Tibial nerve (tissue), 4 donors: ENCODE measurements around the gene GAST. TPM values are rescaled to one million over a fixed set of nuclear protein-coding genes. Genes with fewer than 3 reads are reported as not detected.
A peak's percentile ranks its signal among the peaks of the same experiment; 100 is the strongest.
"Not testable (repeated sequence)": the region's sequence is repeated elsewhere in the genome, so short reads cannot be mapped to it uniquely, and the experiment has no call there.

Experiments used
- DNase-seq, 2 donors: peaks; one replicate each; pipeline ENCODE4 v3.0.0-alpha.2; 2019; ENCODE audit warnings: low spot score in 2 of 2
- H3K27ac ChIP-seq, 4 donors: fragments of 200-600 bp; sonication (generic) in 3 of 4; one replicate each; pipeline ENCODE4 v1.5.1; 2017 to 2019; ENCODE audit warnings: mild to moderate bottlenecking in 1 of 4
- H3K27me3 ChIP-seq, 2 donors: fragments of 200-600 bp; sonication (generic) in 1 of 2; one replicate each; pipeline versions ENCODE4 v1.5.1 to v1.6.0; 2017 to 2019
- H3K36me3 ChIP-seq, 3 donors: fragments of 200-600 bp; sonication (generic); one replicate each; pipeline ENCODE4 v1.5.1; 2018 to 2019
- H3K4me1 ChIP-seq, 4 donors: fragments of 200-600 bp; sonication (generic) in 3 of 4; one replicate each; pipeline ENCODE4 v1.5.1; 2017 to 2019
- H3K4me3 ChIP-seq, 4 donors: fragments of 200-600 bp; sonication (generic) in 3 of 4; one replicate each; pipeline ENCODE4 v1.5.1; 2017 to 2019; ENCODE audit warnings: mild to moderate bottlenecking in 1 of 4, moderate library complexity in 1 of 4
- H3K9me3 ChIP-seq, 4 donors: fragments of 200-600 bp; sonication (generic) in 3 of 4; one replicate each; pipeline ENCODE4 v1.5.1; 2017 to 2019
- EP300 ChIP-seq, 2 donors: sonication (generic); formaldehyde crosslinking; IDR thresholded peaks; one replicate each; pipeline ENCODE4 v1.6.1; 2017; ENCODE audit warnings: antibody characterized with exemption in 2 of 2, mild to moderate bottlenecking in 1 of 2
- POLR2A ChIP-seq, 2 donors: fragments of 450-650 bp; IDR thresholded peaks; one replicate each; pipeline ENCODE4 v1.6.1; 2017; ENCODE audit warnings: antibody characterized with exemption in 2 of 2, mild to moderate bottlenecking in 2 of 2, moderate library complexity in 2 of 2
- WGBS, 2 donors: methylation state at CpG; one replicate each; pipeline ENCODE4 v1.1.5; 2018; 5-methylcytosine and 5-hydroxymethylcytosine counted together
- total RNA-seq, 4 donors: library from RNA; depleted of rRNA; stranded (reverse); fragments of >200 nt; gene quantifications; one replicate each; pipeline ENCODE4 v1.1.0, GENCODE V29; 2016
- TF ChIP-seq, protein P1 (sequence below), 5 experiments: fragments of 200-600 bp in 3 of 5; fragments of 450-650 bp in 2 of 5; sonication (generic) in 3 of 5; IDR thresholded peaks; one replicate each; pipeline ENCODE4 v1.5.1; 2016 to 2019; ENCODE audit warnings: antibody characterized with exemption in 5 of 5, mild to moderate bottlenecking in 3 of 5, moderate library complexity in 2 of 5

The GAST gene
- total RNA-seq, 4 donors from 2014 or later = not detected

DNA sequence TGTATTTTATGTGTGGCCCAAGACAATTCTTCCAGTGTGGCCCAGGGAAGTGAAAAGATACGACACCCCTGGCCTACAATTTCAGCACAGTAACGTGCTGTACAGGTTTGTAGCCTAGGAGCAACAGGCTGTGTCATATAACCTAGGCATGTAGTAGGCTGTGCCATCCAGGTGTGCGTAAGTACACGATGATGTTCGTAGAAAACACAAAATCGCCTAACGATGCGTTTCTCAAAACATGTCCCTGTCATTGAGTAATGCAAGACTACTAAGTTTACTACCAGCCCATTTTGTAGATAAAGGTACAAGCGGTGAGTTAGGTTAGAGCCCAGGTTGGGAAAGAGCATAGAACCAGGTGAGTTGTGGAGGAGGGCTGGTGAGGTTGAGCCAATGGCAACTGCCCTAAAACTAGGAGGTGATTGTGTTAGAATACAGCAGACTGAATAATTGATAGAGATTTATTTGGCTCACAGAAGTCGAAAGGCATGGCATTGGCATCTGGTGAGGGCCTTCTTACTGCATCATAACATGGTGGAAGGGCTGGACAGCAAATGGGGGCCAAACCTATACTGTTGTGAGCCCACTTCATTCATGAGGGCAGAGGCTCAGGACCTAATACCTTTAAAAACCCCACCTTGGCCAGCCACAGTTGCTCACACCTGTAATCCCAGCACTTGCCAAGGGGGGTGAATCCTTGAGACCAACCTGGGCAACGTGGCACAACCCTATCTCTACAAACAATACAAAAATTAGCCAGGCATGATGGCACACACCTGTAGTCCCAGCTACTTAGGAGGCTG is 19.2 kb upstream of the GAST start:
- no peak for DNase-seq
- 86 to 89% methylated on average over 11 of the region's 11 CpGs for WGBS, 2 donors
- TF ChIP-seq EP300 (IDR thresholded peaks at IDR 0.05) (no peak), POLR2A (IDR thresholded peaks at IDR 0.05) (no peak)
- TF ChIP-seq, protein P1, sequence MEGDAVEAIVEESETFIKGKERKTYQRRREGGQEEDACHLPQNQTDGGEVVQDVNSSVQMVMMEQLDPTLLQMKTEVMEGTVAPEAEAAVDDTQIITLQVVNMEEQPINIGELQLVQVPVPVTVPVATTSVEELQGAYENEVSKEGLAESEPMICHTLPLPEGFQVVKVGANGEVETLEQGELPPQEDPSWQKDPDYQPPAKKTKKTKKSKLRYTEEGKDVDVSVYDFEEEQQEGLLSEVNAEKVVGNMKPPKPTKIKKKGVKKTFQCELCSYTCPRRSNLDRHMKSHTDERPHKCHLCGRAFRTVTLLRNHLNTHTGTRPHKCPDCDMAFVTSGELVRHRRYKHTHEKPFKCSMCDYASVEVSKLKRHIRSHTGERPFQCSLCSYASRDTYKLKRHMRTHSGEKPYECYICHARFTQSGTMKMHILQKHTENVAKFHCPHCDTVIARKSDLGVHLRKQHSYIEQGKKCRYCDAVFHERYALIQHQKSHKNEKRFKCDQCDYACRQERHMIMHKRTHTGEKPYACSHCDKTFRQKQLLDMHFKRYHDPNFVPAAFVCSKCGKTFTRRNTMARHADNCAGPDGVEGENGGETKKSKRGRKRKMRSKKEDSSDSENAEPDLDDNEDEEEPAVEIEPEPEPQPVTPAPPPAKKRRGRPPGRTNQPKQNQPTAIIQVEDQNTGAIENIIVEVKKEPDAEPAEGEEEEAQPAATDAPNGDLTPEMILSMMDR (IDR thresholded peaks at IDR 0.05) = no peak
- H3K4me3 ChIP-seq = no peak overlapping the region
- no peaks in the 10 kb centered on the region for H3K9me3 ChIP-seq
- H3K4me1 ChIP-seq = peaks cover 0 to 60% (median 36%) of the 10 kb centered on the region in 4 donors
- H3K36me3 ChIP-seq = peaks cover 11 to 61% (median 44%) of the 10 kb centered on the region in 3 donors
- H3K27me3 ChIP-seq = no peaks in the 10 kb centered on the region
- peak overlapping the region in 2 of 4 donors; percentile 1 to 32 for H3K27ac ChIP-seq

DNA sequence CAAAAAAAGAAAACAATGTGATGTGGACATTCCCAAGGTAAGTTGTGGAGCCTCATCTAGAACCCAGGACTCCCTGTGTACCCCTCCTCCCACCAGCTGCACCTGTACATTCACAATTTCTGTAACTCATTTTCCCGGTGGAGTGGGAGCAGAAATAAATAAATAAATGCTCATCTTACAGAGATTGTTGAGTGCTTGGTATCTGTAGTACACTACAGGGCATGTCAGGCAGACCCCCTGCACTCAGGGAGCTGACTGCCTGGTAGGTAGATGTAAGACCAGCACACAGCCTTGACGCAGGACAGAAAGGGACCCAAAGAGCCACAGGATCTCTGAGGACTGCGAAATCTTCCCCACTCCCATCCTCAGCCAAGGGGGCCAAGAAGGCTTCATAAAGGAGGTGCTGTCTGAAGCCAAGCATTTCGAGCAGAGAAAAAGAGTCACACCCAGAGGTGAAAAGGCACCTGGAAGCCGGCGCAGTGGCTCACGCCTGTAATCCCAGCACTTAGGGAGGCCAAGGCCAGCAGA is 16.9 kb upstream of the GAST start:
- WGBS, 2 donors = 82 to 85% methylated on average over 7 of the region's 7 CpGs
- Histone ChIP-seq H3K4me3 (no peak overlapping the region), H3K36me3 (peaks cover 7 to 54% (median 36%) of the 10 kb centered on the region in 3 donors), H3K9me3 (no peaks in the 10 kb centered on the region), H3K27me3 (no peaks in the 10 kb centered on the region), H3K4me1 (peaks cover 0 to 54% (median 33%) of the 10 kb centered on the region in 4 donors), H3K27ac (peak overlapping the region in 2 of 4 donors; percentile 67 to 69)
- DNase-seq = no peak
- no peak for TF ChIP-seq EP300 (IDR thresholded peaks at IDR 0.05)
- TF ChIP-seq, protein P1 (IDR thresholded peaks at IDR 0.05) = no peak

DNA sequence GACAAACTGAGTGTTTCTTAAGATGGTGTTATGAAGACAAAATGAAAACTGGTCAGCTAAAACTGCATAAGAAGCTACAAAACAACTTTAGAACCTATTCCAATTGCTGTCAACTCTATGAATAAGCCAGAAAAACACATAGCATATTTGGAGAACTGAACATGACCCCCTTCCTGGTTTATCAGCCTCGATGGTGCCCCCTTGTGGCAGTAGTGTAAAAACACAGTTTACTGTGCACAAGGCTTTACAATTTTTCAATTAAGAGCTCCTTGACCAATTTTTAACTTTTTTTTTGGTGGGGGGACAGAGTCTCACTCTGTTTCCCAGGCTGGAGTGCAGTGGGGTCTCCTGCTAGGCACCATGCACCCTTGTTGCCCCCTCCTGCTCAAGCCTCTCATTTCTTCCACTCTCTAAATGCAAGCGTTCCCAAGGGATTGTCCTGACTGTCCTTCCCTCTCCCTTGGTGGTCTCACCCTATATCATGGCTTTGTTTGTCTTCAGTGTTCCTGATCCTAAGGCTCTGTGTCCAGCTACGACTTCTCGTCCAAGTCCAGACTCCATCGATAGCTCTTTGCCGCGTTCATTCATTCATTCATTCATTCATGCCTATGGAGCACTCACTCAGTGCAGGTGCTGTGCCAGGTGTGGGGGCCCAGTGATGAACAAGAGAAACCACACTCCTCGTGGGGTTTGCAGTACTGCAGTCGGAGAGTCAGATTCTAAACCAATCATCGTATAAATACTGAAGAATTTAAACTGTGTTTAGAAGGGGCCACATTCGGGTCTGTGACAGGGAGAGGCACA is 16.0 kb upstream of the GAST start:
- Histone ChIP-seq H3K27me3 (no peaks in the 10 kb centered on the region), H3K9me3 (no peaks in the 10 kb centered on the region), H3K4me1 (peaks cover 0 to 45% (median 23%) of the 10 kb centered on the region in 4 donors), H3K36me3 (peaks cover 6 to 45% (median 26%) of the 10 kb centered on the region in 3 donors), H3K27ac (peak overlapping the region in 3 of 4 donors; percentile 33 to 72 (median 67)), H3K4me3 (no peak overlapping the region)
- WGBS, 2 donors = 49 to 52% methylated on average over 11 of the region's 11 CpGs
- TF ChIP-seq, protein P1 (IDR thresholded peaks at IDR 0.05) = peak; percentile 65 to 85 (median 78)
- TF ChIP-seq POLR2A (IDR thresholded peaks at IDR 0.05) = no peak
- DNase-seq = no peak

DNA sequence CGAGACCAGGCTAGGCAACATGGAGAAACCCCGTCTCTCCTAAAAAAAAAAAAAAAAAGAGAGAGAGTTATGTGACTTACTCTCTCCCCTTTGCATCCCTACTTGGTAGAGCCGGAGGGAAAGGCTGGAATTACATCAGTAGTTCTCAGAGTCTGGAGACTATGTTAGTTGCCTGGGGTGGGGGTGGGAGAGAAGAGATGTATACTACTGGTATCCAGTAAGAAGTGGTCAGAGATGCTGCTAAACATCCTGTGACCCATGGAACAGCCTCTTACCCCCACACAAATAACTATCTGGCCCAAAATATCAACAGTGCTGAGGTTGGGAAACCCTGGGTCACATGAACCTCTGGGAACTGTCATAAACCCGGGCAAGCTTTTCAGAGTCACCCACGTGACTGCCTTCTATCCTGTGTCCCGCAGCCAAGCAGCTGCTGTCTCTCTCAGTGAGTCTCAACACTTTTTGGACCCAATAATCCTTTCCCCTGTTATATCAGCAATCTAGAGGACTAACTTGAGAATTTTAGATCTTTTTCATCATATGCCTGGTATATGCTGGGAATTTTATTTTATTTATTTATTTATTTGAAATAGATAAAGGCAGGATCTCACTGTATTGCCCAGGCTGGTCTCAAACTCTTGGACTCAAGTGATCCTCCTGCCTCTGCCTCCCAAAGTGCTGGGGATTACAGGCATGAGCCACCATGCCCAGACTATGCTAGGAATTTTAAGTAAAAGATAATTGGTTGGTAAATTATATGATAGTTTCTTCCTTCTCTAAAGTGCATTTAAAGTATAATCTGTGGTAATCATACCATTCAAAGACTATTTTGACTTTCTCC is 14.8 kb upstream of the GAST start:
- no peaks in the 10 kb centered on the region for H3K9me3 ChIP-seq
- peaks cover 4 to 33% (median 16%) of the 10 kb centered on the region in 3 donors for H3K36me3 ChIP-seq
- no peaks in the 10 kb centered on the region for H3K27me3 ChIP-seq
- no peak overlapping the region for H3K4me3 ChIP-seq
- TF ChIP-seq EP300 (IDR thresholded peaks at IDR 0.05) (peak; percentile 60 to 75), POLR2A (IDR thresholded peaks at IDR 0.05) (peak in 1 of 2 donors; percentile 17)
- TF ChIP-seq, protein P1 (IDR thresholded peaks at IDR 0.05) = no peak
- H3K4me1 ChIP-seq = peaks cover 0 to 33% (median 17%) of the 10 kb centered on the region in 4 donors
- H3K27ac ChIP-seq = peak overlapping the region in 2 of 4 donors; percentile 67 to 72
- WGBS, 2 donors = 26 to 36% methylated on average over 6 of the region's 6 CpGs
- peak; percentile 54 to 87 for DNase-seq

DNA sequence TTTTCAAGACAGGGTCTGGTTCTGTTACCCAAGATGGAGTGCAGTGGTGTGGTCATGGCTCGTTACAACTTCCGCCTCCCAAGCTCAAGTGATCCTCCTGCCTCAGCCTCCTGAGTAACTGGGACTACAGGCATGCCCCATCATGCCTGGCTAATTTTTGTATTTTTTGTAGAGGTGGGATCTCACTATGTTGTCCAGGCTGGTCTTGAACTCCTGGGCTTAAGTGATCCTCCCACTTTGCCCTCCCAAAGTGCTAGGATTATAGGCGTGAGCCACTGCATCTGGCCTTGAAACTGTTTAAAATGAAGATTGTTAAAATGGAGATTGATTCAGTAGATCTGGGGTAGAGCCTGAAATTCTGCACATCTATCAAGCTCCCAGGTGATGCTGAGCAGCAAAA is 11.3 kb upstream of the GAST start:
- WGBS, 2 donors = 82 to 84% methylated on average over 3 of the region's 3 CpGs
- H3K4me3 ChIP-seq, H3K9me3 ChIP-seq, H3K27ac ChIP-seq, H3K27me3 ChIP-seq, DNase-seq, H3K36me3 ChIP-seq: not testable (repeated sequence)
- H3K4me1 ChIP-seq = peaks cover 0 to 31% (median 15%) of the 10 kb centered on the region in 4 donors
